B cell (primary cell): ENCODE measurements around the gene ERC2. TPM values are rescaled to one million over a fixed set of nuclear protein-coding genes. Genes with fewer than 3 reads are reported as not detected.

Experiments used
- ATAC-seq: fragments of 200-7000 bp; cut with Tn5 transposase; one replicate; pipeline ENCODE4 v1.10.0; 2021; ENCODE audit warnings: low read depth, mild to moderate bottlenecking, moderate number of reproducible peaks, moderate library complexity
- CTCF ChIA-PET: fragments of 350-600 bp; sonication (Branson Sonifier 250); formaldehyde crosslinking; loops from one replicate; lab custom pipeline; 2021; ENCODE audit warnings: antibody characterized with exemption, inconsistent platforms; lab: Charles Lee
- POLR2A ChIA-PET: fragments of 350-600 bp; sonication (Branson Sonifier 250); formaldehyde crosslinking; loops from one replicate; lab custom pipeline; 2021; ENCODE audit warnings: antibody characterized with exemption; lab: Charles Lee
- DNase-seq: peaks from one replicate; pipeline ENCODE4 v3.0.0; 2013
- H2AFZ ChIP-seq: 2 replicates; pipeline ENCODE4 v1.6.1; 2012; ENCODE audit warnings: mild to moderate bottlenecking, low read depth, low read length; ENCODE audit not compliant: insufficient read depth, poor library complexity, severe bottlenecking
- H3K27ac ChIP-seq, 2 donors: 1 replicate in 1 of 2; 2 replicates in 1 of 2; pipeline ENCODE4 v1.5.1; 2012 to 2013; ENCODE audit warnings: low read length in 2 of 2, mild to moderate bottlenecking in 2 of 2, moderate library complexity in 1 of 2
- H3K27me3 ChIP-seq, 4 experiments: fragments of 200-600 bp in 1 of 4; sonication (generic) in 1 of 4; replicated peaks in 1 of 4; 1 replicate in 2 of 4; 2 replicates in 2 of 4; pipeline versions ENCODE4 v1.6.1 to v1.7.0; 2013 to 2016; ENCODE audit warnings: low read length in 3 of 4, mild to moderate bottlenecking in 2 of 4, mixed read lengths in 1 of 4, moderate library complexity in 1 of 4; ENCODE audit not compliant: insufficient read depth in 4 of 4, control insufficient read depth in 3 of 4; ENCODE audit errors: control extremely low read depth in 1 of 4
- H3K36me3 ChIP-seq, 2 experiments: replicated peaks in 1 of 2; 1 replicate in 1 of 2; 2 replicates in 1 of 2; pipeline versions ENCODE4 v1.6.1 to v1.7.1; 2013; ENCODE audit warnings: low read length in 1 of 2; ENCODE audit not compliant: insufficient read depth in 2 of 2, control insufficient read depth in 1 of 2; ENCODE audit errors: control extremely low read depth in 1 of 2, extremely low read depth in 1 of 2
- H3K4me1 ChIP-seq, 2 donors: fragments of 200-600 bp in 1 of 2; sonication (generic) in 1 of 2; 1 replicate in 1 of 2; 2 replicates in 1 of 2; pipeline versions ENCODE4 v1.5.1 to v1.6.1; 2013 to 2017; ENCODE audit warnings: low read length in 2 of 2; ENCODE audit not compliant: control insufficient read depth in 2 of 2, insufficient read depth in 2 of 2
- H3K4me2 ChIP-seq: replicated peaks from 2 replicates; pipeline ENCODE3; 2012; ENCODE audit warnings: mild to moderate bottlenecking, low read depth, low read length; ENCODE audit not compliant: poor library complexity, severe bottlenecking
- H3K4me3 ChIP-seq, 5 experiments: fragments of 200-600 bp in 1 of 5; sonication (generic) in 1 of 5; 1 replicate in 3 of 5; 2 replicates in 2 of 5; pipeline versions ENCODE4 v1.5.1 to v1.7.0; 2011 to 2016; ENCODE audit warnings: low read length in 4 of 5, mild to moderate bottlenecking in 4 of 5, low read depth in 2 of 5, control low read depth in 1 of 5, moderate library complexity in 1 of 5; ENCODE audit not compliant: insufficient read depth in 1 of 5; ENCODE audit errors: control extremely low read depth in 1 of 5, extremely low read depth in 1 of 5
- H3K79me2 ChIP-seq: fragments of 200-600 bp; sonication (generic); one replicate; pipeline ENCODE4 v1.6.0; 2016; ENCODE audit warnings: low read length; ENCODE audit not compliant: control insufficient read depth, insufficient read depth
- H3K9ac ChIP-seq: fragments of 200-600 bp; sonication (generic); 2 replicates; pipeline ENCODE4 v1.6.1; 2017; ENCODE audit warnings: mild to moderate bottlenecking, low read length, moderate library complexity
- H3K9me3 ChIP-seq, 3 donors: one replicate each; pipeline versions ENCODE4 v1.6.1 to v1.7.1; 2013; ENCODE audit warnings: low read length in 2 of 3; ENCODE audit not compliant: control insufficient read depth in 2 of 3, insufficient read depth in 1 of 3; ENCODE audit errors: control extremely low read depth in 1 of 3
- H4K20me1 ChIP-seq: 2 replicates; pipeline ENCODE4 v1.6.0; 2012; ENCODE audit warnings: mild to moderate bottlenecking, low read length; ENCODE audit not compliant: insufficient read depth, control insufficient read depth, poor library complexity, severe bottlenecking
- H3K27ac Mint-ChIP-seq: one replicate; pipeline ENCODE4 v1.8.0; 2021; ENCODE audit warnings: mixed read lengths
- H3K27me3 Mint-ChIP-seq: one replicate; pipeline ENCODE4 v1.8.0; 2021; ENCODE audit warnings: mixed read lengths
- H3K4me1 Mint-ChIP-seq: one replicate; pipeline ENCODE4 v1.8.0; 2021; ENCODE audit warnings: mixed read lengths
- H3K4me3 Mint-ChIP-seq: one replicate; pipeline ENCODE4 v1.8.0; 2021; ENCODE audit warnings: mixed read lengths
- H3K9me3 Mint-ChIP-seq: one replicate; pipeline ENCODE4 v1.8.0; 2022; ENCODE audit warnings: mixed read lengths; ENCODE audit not compliant: insufficient read depth
- EZH2 ChIP-seq: IDR thresholded peaks from 2 replicates; pipeline ENCODE4 v1.6.1; 2012; ENCODE audit warnings: borderline replicate concordance, low read depth, mild to moderate bottlenecking, moderate library complexity, low read length; ENCODE audit not compliant: insufficient read depth, poor library complexity, severe bottlenecking
- WGBS: methylation state at CpG from one replicate; pipeline ENCODE4 v1.1.5; 2013; ENCODE audit warnings: missing lambda C conversion rate; ENCODE audit not compliant: insufficient coverage; 5-methylcytosine and 5-hydroxymethylcytosine counted together
- intact Hi-C: fragments of 100-400 bp; cut with micrococcal nuclease; formaldehyde crosslinking; loops from one replicate; pipeline ENCODE4 v1.10.0; 2022
- polyA plus RNA-seq: library from polyadenylated mRNA; depleted of rRNA; stranded (reverse); fragments of >200 nt; gene quantifications from 2 replicates; pipeline ENCODE4 v1.2.3, GENCODE V29; 2012
- total RNA-seq, 2 donors: library from RNA; stranded (reverse); fragments of 120-200 nt in 1 of 2; gene quantifications; 1 replicate in 1 of 2; 2 replicates in 1 of 2; pipeline versions ENCODE4 v1.2.3 to v1.2.4, GENCODE V29; 2013 to 2022
- TF ChIP-seq, protein P1 (sequence below): fragments of 200-600 bp; IDR thresholded peaks from one replicate; pipeline ENCODE4 v1.8.0; 2022; ENCODE audit warnings: antibody characterized with exemption, mild to moderate bottlenecking

The ERC2 gene
- total and polyA plus RNA-seq, 2 donors (not counting 1 experiment from before 2014, with no cell fraction given): not detected

DNA sequence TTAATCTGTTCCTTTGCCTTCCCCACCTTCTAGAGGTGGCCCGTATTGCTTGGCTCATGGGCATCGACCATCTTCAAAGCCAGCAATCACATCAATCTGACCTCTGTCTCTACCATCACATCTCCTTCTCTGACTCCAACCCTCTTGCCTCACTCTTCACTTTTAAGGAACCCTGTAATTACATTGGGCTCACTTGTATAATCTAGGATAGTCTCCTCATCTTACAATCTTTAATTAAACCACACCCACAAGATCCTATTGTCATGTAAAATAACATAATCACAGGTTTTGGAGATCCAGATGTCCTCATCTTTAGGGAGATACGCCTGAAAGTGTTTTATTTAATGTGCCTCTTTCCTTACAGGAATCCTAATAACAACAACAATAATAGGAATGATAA lies 234.5 kb downstream of the ERC2 start:
- Histone ChIP-seq H3K27me3 (peaks cover 0 to 4% (median 0%) of the 10 kb centered on the region in 4 experiments), H2AFZ (no peak overlapping the region), H3K27ac (no peak overlapping the region), H3K4me2 (no peak overlapping the region), H3K9ac (no peak overlapping the region), H3K4me1 (no peaks in the 10 kb centered on the region), H3K4me3 (no peak overlapping the region), H3K79me2 (no peaks in the 10 kb centered on the region), H3K9me3 (no peaks in the 10 kb centered on the region), H3K36me3 (no peaks in the 10 kb centered on the region), H4K20me1 (no peaks in the 10 kb centered on the region)
- CTCF ChIA-PET: no interaction called here
- Mint-ChIP-seq H3K4me1 (no peaks in the 10 kb centered on the region), H3K4me3 (no peak overlapping the region), H3K27ac (no peak overlapping the region), H3K27me3 (peaks cover 9% of the 10 kb centered on the region), H3K9me3 (no peaks in the 10 kb centered on the region)
- WGBS: 100% methylated on average over 2 of the region's 3 CpGs
- intact Hi-C loops: no loop called here
- no peak for TF ChIP-seq EZH2
- TF ChIP-seq, protein P1, sequence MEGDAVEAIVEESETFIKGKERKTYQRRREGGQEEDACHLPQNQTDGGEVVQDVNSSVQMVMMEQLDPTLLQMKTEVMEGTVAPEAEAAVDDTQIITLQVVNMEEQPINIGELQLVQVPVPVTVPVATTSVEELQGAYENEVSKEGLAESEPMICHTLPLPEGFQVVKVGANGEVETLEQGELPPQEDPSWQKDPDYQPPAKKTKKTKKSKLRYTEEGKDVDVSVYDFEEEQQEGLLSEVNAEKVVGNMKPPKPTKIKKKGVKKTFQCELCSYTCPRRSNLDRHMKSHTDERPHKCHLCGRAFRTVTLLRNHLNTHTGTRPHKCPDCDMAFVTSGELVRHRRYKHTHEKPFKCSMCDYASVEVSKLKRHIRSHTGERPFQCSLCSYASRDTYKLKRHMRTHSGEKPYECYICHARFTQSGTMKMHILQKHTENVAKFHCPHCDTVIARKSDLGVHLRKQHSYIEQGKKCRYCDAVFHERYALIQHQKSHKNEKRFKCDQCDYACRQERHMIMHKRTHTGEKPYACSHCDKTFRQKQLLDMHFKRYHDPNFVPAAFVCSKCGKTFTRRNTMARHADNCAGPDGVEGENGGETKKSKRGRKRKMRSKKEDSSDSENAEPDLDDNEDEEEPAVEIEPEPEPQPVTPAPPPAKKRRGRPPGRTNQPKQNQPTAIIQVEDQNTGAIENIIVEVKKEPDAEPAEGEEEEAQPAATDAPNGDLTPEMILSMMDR: no peak
- DNase-seq (no peak), ATAC-seq (no peak)
- POLR2A ChIA-PET: no interaction called here

GRCh38 chr3:56229311-56229710 lies 239.0 kb downstream of the ERC2 start:
- Histone ChIP-seq H3K79me2 (no peaks in the 10 kb centered on the region), H3K4me2 (no peak overlapping the region), H3K9ac (no peak overlapping the region), H3K4me3 (no peak overlapping the region), H3K36me3 (no peaks in the 10 kb centered on the region), H3K27ac (no peak overlapping the region), H3K4me1 (no peaks in the 10 kb centered on the region), H2AFZ (no peak overlapping the region), H4K20me1 (no peaks in the 10 kb centered on the region), H3K9me3 (no peaks in the 10 kb centered on the region), H3K27me3 (peaks cover 0 to 4% (median 0%) of the 10 kb centered on the region in 4 experiments)
- Mint-ChIP-seq H3K4me1 (no peaks in the 10 kb centered on the region), H3K9me3 (no peaks in the 10 kb centered on the region), H3K27me3 (peaks cover 9% of the 10 kb centered on the region), H3K27ac (no peak overlapping the region), H3K4me3 (no peak overlapping the region)
- ATAC-seq: no peak
- TF ChIP-seq, protein P1: no peak
- TF ChIP-seq EZH2: no peak
- DNase-seq: no peak
- WGBS: no CpG with 5 or more reads among the region's 1 CpG
- intact Hi-C loops: no loop called here
- CTCF ChIA-PET: no interaction called here
- POLR2A ChIA-PET: no interaction called here
